GM10847 (cell line): ENCODE results near the gene PKP2.

Experiments
- POLR2A ChIP-seq: IDR thresholded peaks from 2 replicates; pipeline ENCODE4 v1.6.1; 2011; ENCODE audit not compliant: insufficient read length; ENCODE audit errors: extremely low read depth

PKP2 gene

GRCh38 chr12:32881702-32882101, 14.9 kb downstream of the PKP2 start:
- TF ChIP-seq POLR2A: no peak

GRCh38 chr12:32881107-32881506, 15.5 kb downstream of the PKP2 start:
- TF ChIP-seq POLR2A: no peak

- no peak for TF ChIP-seq POLR2A
These were observed 18.7 kb downstream of the PKP2 start for GRCh38 chr12:32877601-32878459.

GRCh38 chr12:32876004-32876403, 20.6 kb downstream of the PKP2 start:
- no peak for TF ChIP-seq POLR2A

- TF ChIP-seq POLR2A: no peak
These were observed 21.6 kb downstream of the PKP2 start for GRCh38 chr12:32874975-32875374.

- no peak for TF ChIP-seq POLR2A
These were observed 22.5 kb downstream of the PKP2 start for GRCh38 chr12:32874078-32874477.

- no peak for TF ChIP-seq POLR2A
These were observed 25.9 kb downstream of the PKP2 start for GRCh38 chr12:32870716-32871115.

GRCh38 chr12:32868885-32869284, 27.7 kb downstream of the PKP2 start:
- no peak for TF ChIP-seq POLR2A

- no peak for TF ChIP-seq POLR2A
These were observed 31.8 kb downstream of the PKP2 start for GRCh38 chr12:32864731-32865130.

- no peak for TF ChIP-seq POLR2A
These were observed 33.4 kb downstream of the PKP2 start for GRCh38 chr12:32863128-32863527.

GRCh38 chr12:32860192-32860591, 36.4 kb downstream of the PKP2 start:
- no peak for TF ChIP-seq POLR2A

GRCh38 chr12:32859389-32859788, 37.2 kb downstream of the PKP2 start:
- no peak for TF ChIP-seq POLR2A

- no peak for TF ChIP-seq POLR2A
These were observed 41.9 kb downstream of the PKP2 start for GRCh38 chr12:32854716-32855115.

- no peak for TF ChIP-seq POLR2A
These were observed 42.5 kb downstream of the PKP2 start for GRCh38 chr12:32854097-32854496.

GRCh38 chr12:32847287-32847686, 49.3 kb downstream of the PKP2 start:
- no peak for TF ChIP-seq POLR2A

GRCh38 chr12:32846053-32846452, 50.5 kb downstream of the PKP2 start:
- no peak for TF ChIP-seq POLR2A

GRCh38 chr12:32843528-32844095, 53.0 kb downstream of the PKP2 start:
- TF ChIP-seq POLR2A: no peak

- no peak for TF ChIP-seq POLR2A
These were observed 55.5 kb downstream of the PKP2 start for GRCh38 chr12:32841061-32841460.
